Spleen (tissue), 7 donors: Measurements from ENCODE around the gene ADAM8.

Experiments
- CTCF ChIP-seq, 11 experiments: fragments of 200-600 bp in 7 of 11; fragments of 450-650 bp in 4 of 11; sonication (generic) in 4 of 11; IDR thresholded peaks in 8 of 11; conservative IDR thresholded peaks in 3 of 11; 1 replicate in 7 of 11; 2 replicates in 4 of 11; pipeline versions ENCODE4 v1.4.0 to v1.8.0; 2016 to 2021; ENCODE audit warnings: antibody characterized with exemption in 11 of 11, inconsistent platforms in 4 of 11, mild to moderate bottlenecking in 1 of 11
- POLR2A ChIP-seq, 3 donors: fragments of 450-650 bp; IDR thresholded peaks; one replicate each; pipeline ENCODE4 v1.5.1; 2017; ENCODE audit warnings: antibody characterized with exemption in 3 of 3, mild to moderate bottlenecking in 1 of 3
- POLR2AphosphoS5 ChIP-seq, 3 donors: sonication (generic); formaldehyde crosslinking; IDR thresholded peaks; one replicate each; pipeline ENCODE4 v1.5.1; 2017; ENCODE audit warnings: antibody characterized with exemption in 3 of 3
- donor health status: DM: no; HTN: no; CAD: no; lungs with moderate emphysema.
- donor health status: DM: no; HTN: no; CAD: no.
- donor health status: DM: no; HTN: no; CAD: no.

- TF ChIP-seq CTCF (IDR thresholded peaks at IDR 0.05 in 8 of 11, conservative IDR thresholded peaks at IDR 0.05 in 3 of 11): no peak
- no peak for TF ChIP-seq POLR2A (IDR thresholded peaks at IDR 0.05)
- no peak for TF ChIP-seq POLR2AphosphoS5 (IDR thresholded peaks at IDR 0.05)
Measured at GRCh38 chr10:133217800-133218589, 58.7 kb downstream of the ADAM8 start.
